NCI-H2227 (cell line): ENCODE data around the gene ARHGEF10L.
"Not testable (repeated sequence)": the region's sequence is repeated elsewhere in the genome, so short reads cannot be mapped to it uniquely, and the experiment has no call there.

Experiments
- DNase-seq: peaks from one replicate; lab custom pipeline; 2025; ENCODE audit not compliant: unreplicated experiment; lab: John Stamatoyannopoulos, UW

ARHGEF10L gene

GRCh38 chr1:17733661-17734060, 194.2 kb downstream of the ARHGEF10L start:
- no peak for DNase-seq

GRCh38 chr1:17734609-17735008, 195.1 kb downstream of the ARHGEF10L start:
- DNase-seq, result no peak

DNA sequence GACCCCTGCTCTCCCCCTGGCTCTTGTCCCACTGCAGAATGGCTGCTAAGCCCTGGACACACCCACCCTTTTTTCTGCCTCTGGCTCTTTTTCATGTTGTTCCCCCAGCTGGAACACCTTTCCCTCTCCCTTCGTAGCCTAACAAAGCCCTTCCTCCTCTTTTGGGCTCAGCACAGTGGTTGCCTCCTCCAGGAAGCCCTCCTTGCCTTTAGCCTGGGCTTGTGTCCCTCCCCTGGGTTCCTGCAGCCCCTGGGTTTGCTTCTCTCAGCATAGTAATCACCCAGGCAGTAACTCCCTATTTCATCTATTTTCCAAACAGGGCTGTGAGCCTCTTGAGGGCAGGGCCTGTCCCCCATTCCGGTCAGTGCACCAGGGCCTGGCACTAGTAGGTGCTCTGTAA, 195.8 kb downstream of the ARHGEF10L start:
- DNase-seq, result no peak

DNA sequence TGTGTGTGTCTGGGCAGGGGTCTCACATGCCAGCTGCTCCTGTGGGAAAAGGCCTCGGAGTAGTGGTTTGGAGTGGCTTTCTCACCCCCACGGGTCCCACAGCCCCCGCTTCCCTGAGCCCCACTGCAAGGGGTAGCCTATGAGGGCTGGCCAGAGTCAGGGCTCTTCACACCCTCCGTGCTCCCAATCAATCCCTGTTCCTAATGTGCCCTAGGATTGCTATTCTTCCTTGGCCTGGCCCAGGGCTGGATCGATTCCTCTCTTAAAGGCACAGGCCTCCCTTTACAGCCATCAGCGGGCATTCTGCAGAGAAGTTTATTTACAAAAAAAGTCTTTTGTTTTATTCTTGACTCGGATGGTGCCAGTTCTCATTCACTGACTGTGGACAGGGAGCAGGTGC, 196.3 kb downstream of the ARHGEF10L start:
- no peak for DNase-seq

DNA sequence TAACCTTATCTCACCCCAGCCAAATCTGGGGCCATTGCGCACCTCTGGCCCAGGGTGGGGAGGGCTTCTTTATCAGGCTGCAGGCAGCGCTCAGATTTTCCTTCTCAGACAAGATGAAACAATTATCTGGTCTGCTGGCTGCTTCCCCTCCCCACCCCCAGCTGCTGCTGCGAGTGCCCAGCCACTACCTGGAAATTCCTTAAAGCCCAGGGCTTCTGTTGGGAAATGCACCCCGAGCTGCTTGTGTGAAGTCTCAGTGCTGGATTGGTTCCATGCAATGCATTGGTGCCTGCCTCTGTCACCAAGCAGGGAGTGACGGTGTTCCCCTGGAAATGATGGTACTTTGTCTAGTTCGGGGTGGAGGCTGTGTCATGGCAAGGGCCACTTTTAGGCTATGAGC, 197.1 kb downstream of the ARHGEF10L start:
- peak; percentile 41 for DNase-seq

DNA sequence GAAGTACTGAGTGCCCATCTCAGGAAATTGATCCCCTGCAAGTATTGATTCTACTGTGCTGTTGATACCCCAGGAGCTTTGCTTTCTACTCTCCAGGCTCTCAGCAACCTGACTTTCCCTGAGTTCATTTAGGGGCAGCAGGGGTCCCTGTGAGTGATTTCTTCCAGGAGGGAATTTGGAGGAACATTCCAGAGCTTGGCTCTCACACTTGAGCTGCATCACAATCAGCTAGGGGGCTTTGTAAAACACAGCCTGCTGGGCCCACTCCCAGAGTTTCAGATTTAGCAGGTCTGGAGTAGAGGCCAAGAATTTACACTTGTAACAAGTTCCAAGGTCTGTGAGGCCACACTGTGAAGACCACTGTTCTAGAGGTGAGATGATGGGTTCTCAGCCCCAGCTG, 199.6 kb downstream of the ARHGEF10L start:
- DNase-seq, result no peak

DNA sequence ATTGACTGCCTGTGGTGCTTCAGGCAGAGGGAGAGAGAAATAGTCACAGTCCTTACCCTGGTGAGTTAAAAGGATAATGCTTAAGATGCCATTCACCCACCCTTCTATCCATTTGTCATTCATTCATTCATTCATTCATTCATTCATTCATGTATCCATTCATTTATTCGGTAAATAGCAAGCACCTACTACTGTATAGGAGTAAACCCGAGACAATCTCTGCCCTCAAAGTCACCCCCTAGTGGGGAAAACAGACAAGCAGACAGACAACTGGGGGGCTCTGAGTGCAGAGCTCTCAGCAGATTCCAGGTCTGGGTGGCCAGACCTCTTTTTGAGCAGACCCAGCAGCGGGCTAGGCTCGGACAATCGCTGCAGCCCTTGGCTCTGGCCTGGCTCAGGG, 201.6 kb downstream of the ARHGEF10L start:
- DNase-seq, result no peak

DNA sequence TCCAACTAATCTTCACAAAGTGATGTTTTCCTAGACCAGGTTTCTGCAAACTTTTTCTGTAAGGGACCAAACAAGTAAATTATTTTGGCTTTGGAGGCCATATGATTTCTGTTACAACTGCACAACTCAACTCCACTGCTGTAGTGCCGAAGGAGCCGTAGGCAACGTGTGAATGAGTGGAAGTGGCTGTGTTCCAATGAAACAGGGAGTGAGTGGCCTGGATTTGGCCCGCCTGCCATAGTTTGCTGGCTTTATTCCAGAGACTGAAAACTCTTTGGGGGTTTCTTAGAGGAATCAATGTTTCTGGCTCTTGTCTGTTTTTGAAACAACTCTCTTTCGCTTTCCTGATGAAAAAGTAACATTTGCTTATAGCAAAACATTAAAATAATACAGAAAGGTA, 203.1 kb downstream of the ARHGEF10L start:
- DNase-seq, result no peak

DNA sequence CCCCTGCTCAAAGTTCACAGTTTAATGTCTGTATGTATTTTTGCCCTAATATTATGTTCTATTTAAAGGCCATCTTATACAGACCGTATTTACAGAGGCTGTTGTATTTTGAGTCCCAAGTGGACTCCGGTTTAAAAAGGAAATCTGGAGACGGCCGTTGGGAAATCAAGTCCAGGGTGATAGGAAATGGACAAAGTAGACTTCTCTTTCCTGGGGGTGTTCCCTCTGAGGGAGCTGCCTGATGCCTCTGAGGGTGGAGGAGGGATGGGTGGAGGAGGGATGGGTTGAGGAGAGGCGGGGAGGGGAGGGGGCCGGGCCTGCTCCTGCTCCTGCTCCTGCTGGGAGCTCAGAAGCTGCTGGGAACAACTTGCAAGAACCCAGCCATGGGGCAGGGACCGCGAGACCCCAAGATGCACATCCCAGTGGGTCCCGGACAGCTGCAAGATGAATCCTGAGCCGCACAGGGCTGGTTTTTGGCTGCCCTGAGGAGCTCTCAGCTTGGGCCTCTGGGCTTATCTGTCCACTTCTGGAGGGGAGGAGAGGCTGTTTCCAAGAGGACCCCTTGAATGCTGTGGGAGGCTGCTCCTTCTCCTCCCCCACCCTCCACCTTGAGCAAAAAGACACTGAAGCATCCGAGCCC, 203.6 kb downstream of the ARHGEF10L start:
- DNase-seq, result no peak

GRCh38 chr1:17743925-17744324, 204.4 kb downstream of the ARHGEF10L start:
- no peak for DNase-seq

DNA sequence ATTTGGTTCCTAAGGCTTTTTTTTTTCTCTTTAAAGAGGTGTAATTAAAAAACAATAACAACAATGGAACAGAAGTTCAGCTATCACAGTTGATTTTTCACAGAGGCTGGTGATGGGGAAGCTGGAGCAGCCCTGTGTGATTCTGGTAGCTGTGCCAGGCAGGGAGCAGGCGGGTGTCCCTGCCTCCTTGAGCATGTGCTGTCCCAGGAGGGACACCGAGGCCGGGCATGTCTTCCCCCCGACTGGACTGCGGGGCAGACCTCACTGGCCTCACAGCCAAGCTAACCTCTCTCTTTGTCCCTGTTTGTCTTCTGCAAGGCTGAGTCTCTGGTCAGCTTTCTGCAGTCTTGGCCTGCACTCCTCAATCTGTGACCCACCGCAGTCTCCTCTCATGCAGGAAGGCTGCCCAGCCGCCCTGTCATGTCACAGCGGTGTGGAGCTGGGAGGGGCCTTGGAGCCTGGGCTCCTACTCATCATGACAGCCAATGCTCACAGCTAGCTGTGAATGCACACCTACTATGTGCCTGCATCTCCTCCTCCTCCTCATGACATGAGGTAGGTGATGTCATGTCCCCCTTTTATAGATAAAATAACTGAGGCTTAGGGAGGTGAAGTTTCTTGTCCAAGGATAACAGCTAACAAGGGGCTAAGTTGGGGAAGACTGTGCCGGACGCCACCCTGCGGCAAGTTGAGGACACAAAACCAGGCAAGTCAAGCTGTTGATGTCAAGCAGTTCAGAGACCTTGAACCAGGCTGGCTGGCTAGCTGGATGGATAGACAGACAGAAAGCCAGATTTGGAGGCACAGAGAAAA, 205.4 kb downstream of the ARHGEF10L start:
- no peak for DNase-seq

- DNase-seq, result no peak
These were observed 206.0 kb downstream of the ARHGEF10L start for GRCh38 chr1:17745479-17745955.

- not testable (repeated sequence) for DNase-seq
These were observed 206.8 kb downstream of the ARHGEF10L start for GRCh38 chr1:17746281-17746680.

- no peak for DNase-seq
These were observed 207.4 kb downstream of the ARHGEF10L start for GRCh38 chr1:17746920-17747319.
